ENCODE results near the gene SMIM35.

DNA sequence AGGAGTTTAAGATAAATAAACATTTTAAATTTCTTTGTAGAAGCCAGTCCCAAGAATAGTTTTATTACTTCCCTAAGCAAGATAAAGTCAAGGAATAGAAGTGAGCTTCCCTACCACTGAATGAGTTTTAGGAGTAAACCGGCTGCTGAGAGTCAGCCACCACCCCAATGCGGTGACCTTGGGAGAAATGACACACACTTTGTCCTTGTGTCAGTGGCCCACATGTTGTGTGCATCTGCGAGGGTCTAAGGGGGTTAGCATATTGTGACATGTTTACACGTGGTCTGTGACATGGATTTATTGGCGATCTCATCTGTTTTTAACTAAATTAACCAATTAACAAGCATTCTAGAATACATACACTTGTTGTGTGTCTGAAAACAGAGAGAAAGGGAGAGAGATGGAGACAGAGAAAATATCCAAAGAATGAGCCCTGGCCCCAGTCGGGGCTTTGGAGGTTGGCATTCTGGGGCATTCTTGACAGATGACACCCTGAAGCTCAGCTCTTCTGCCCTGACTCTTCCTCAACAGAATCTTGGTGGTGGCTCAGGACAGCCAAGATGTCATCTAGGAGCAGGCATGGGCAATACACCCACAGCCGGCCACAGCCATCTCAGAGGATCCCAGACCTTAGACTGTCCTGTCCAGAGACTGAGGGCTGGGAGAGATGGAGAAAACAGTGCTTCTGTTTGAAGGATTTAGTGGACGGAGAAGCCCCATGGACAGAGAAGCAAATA, 39.6 kb downstream of the SMIM35 start:
- TF ChIP-seq, protein P1, sequence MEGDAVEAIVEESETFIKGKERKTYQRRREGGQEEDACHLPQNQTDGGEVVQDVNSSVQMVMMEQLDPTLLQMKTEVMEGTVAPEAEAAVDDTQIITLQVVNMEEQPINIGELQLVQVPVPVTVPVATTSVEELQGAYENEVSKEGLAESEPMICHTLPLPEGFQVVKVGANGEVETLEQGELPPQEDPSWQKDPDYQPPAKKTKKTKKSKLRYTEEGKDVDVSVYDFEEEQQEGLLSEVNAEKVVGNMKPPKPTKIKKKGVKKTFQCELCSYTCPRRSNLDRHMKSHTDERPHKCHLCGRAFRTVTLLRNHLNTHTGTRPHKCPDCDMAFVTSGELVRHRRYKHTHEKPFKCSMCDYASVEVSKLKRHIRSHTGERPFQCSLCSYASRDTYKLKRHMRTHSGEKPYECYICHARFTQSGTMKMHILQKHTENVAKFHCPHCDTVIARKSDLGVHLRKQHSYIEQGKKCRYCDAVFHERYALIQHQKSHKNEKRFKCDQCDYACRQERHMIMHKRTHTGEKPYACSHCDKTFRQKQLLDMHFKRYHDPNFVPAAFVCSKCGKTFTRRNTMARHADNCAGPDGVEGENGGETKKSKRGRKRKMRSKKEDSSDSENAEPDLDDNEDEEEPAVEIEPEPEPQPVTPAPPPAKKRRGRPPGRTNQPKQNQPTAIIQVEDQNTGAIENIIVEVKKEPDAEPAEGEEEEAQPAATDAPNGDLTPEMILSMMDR (IDR thresholded peaks at IDR 0.05): no peak
- no peak for TF ChIP-seq POLR2A (IDR thresholded peaks at IDR 0.05)
